Measurements from ENCODE around the gene ADAMTSL3. TPM values are rescaled to one million over a fixed set of nuclear protein-coding genes. Genes with fewer than 3 reads are reported as not detected.

Gene ADAMTSL3
- total and polyA plus RNA-seq, 2 donors (not counting 1 experiment from before 2014, with no cell fraction given): 0.01 TPM; not detected in 1

- no peaks in the 10 kb centered on the region for H3K27me3 ChIP-seq (replicated peaks in 1 of 4; ENCODE audit: control extremely low read depth in 1 of 4, control insufficient read depth in 3 of 4, insufficient read depth in 4 of 4, low read length in 3 of 4)
- no peak overlapping the region for H2AFZ ChIP-seq (ENCODE audit: insufficient read depth, low read depth, low read length, poor library complexity, severe bottlenecking)
- no peak for TF ChIP-seq EZH2 (IDR thresholded peaks at IDR 0.05; ENCODE audit: borderline replicate concordance, insufficient read depth, low read depth, low read length, poor library complexity, severe bottlenecking)
- no peak for TF ChIP-seq CTCF (IDR thresholded peaks at IDR 0.05)
- WGBS (ENCODE audit: insufficient coverage): no CpG with 5 or more reads among the region's 1 CpG
- H3K4me1 Mint-ChIP-seq: no peaks in the 10 kb centered on the region
- peaks cover 3% of the 10 kb centered on the region for H3K9me3 Mint-ChIP-seq (ENCODE audit: insufficient read depth)
- no peaks in the 10 kb centered on the region for H3K9me3 ChIP-seq (ENCODE audit: control extremely low read depth in 1 of 3, control insufficient read depth in 2 of 3, insufficient read depth in 1 of 3, low read length in 2 of 3)
- H3K79me2 ChIP-seq (ENCODE audit: control insufficient read depth, insufficient read depth, low read length): no peaks in the 10 kb centered on the region
- intact Hi-C loops (cut with micrococcal nuclease): no loop called here
- no peak overlapping the region for H3K27ac ChIP-seq (ENCODE audit: low read length in 2 of 2)
- H3K4me1 ChIP-seq (ENCODE audit: control insufficient read depth in 2 of 2, insufficient read depth in 2 of 2, low read length in 2 of 2): no peaks in the 10 kb centered on the region
- ATAC-seq (ENCODE audit: low read depth) (no peak), DNase-seq (no peak)
- H3K27me3 Mint-ChIP-seq: no peaks in the 10 kb centered on the region
- no peak overlapping the region for H3K27ac Mint-ChIP-seq
- CTCF ChIA-PET: no interaction called here
- no peak overlapping the region for H3K4me3 Mint-ChIP-seq
- H3K36me3 ChIP-seq (replicated peaks in 1 of 2; ENCODE audit: control extremely low read depth in 1 of 2, control insufficient read depth in 1 of 2, extremely low read depth in 1 of 2, insufficient read depth in 2 of 2, low read length in 1 of 2): no peaks in the 10 kb centered on the region
- no peak overlapping the region for H3K4me3 ChIP-seq (ENCODE audit: control extremely low read depth in 1 of 5, extremely low read depth in 1 of 5, insufficient read depth in 1 of 5, low read depth in 2 of 5, low read length in 4 of 5)
- no peak overlapping the region for H3K9ac ChIP-seq (ENCODE audit: low read length)
- no peaks in the 10 kb centered on the region for H4K20me1 ChIP-seq (ENCODE audit: control insufficient read depth, insufficient read depth, low read length, poor library complexity, severe bottlenecking)
- POLR2A ChIA-PET: no interaction called here
- no peak overlapping the region for H3K4me2 ChIP-seq (replicated peaks; ENCODE audit: low read depth, low read length, poor library complexity, severe bottlenecking)
Measured at GRCh38 chr15:83866692-83867091, 212.8 kb downstream of the ADAMTSL3 start.

- no peak overlapping the region for H3K27ac Mint-ChIP-seq
- H2AFZ ChIP-seq (ENCODE audit: insufficient read depth, low read depth, low read length, poor library complexity, severe bottlenecking): no peak overlapping the region
- no peaks in the 10 kb centered on the region for H3K36me3 ChIP-seq (replicated peaks in 1 of 2; ENCODE audit: control extremely low read depth in 1 of 2, control insufficient read depth in 1 of 2, extremely low read depth in 1 of 2, insufficient read depth in 2 of 2, low read length in 1 of 2)
- CTCF ChIA-PET: no interaction called here
- no peaks in the 10 kb centered on the region for H4K20me1 ChIP-seq (ENCODE audit: control insufficient read depth, insufficient read depth, low read length, poor library complexity, severe bottlenecking)
- DNase-seq (no peak), ATAC-seq (ENCODE audit: low read depth) (no peak)
- H3K4me2 ChIP-seq (replicated peaks; ENCODE audit: low read depth, low read length, poor library complexity, severe bottlenecking): no peak overlapping the region
- POLR2A ChIA-PET: no interaction called here
- intact Hi-C loops (cut with micrococcal nuclease): no loop called here
- H3K79me2 ChIP-seq (ENCODE audit: control insufficient read depth, insufficient read depth, low read length): no peaks in the 10 kb centered on the region
- H3K4me3 Mint-ChIP-seq: no peak overlapping the region
- no peaks in the 10 kb centered on the region for H3K4me1 ChIP-seq (ENCODE audit: control insufficient read depth in 2 of 2, insufficient read depth in 2 of 2, low read length in 2 of 2)
- no peaks in the 10 kb centered on the region for H3K27me3 Mint-ChIP-seq
- no peaks in the 10 kb centered on the region for H3K9me3 ChIP-seq (ENCODE audit: control extremely low read depth in 1 of 3, control insufficient read depth in 2 of 3, insufficient read depth in 1 of 3, low read length in 2 of 3)
- TF ChIP-seq EZH2 (IDR thresholded peaks at IDR 0.05; ENCODE audit: borderline replicate concordance, insufficient read depth, low read depth, low read length, poor library complexity, severe bottlenecking): no peak
- TF ChIP-seq CTCF (IDR thresholded peaks at IDR 0.05): no peak
- H3K27me3 ChIP-seq (replicated peaks in 1 of 4; ENCODE audit: control extremely low read depth in 1 of 4, control insufficient read depth in 3 of 4, insufficient read depth in 4 of 4, low read length in 3 of 4): no peaks in the 10 kb centered on the region
- H3K27ac ChIP-seq (ENCODE audit: low read length in 2 of 2): no peak overlapping the region
- no peak overlapping the region for H3K9ac ChIP-seq (ENCODE audit: low read length)
- H3K9me3 Mint-ChIP-seq (ENCODE audit: insufficient read depth): no peaks in the 10 kb centered on the region
- 86% methylated on average over 3 of the region's 4 CpGs for WGBS (ENCODE audit: insufficient coverage)
- no peaks in the 10 kb centered on the region for H3K4me1 Mint-ChIP-seq
- no peak overlapping the region for H3K4me3 ChIP-seq (ENCODE audit: control extremely low read depth in 1 of 5, extremely low read depth in 1 of 5, insufficient read depth in 1 of 5, low read depth in 2 of 5, low read length in 4 of 5)
Measured at GRCh38 chr15:83869341-83869740, 215.4 kb downstream of the ADAMTSL3 start.
